AG09319 (cell line): ENCODE data around the gene YWHAQ.

Source experiments
- DNase-seq: peaks from one replicate; pipeline ENCODE4 v3.0.0-alpha.2; 2010; ENCODE audit warnings: low read depth; ENCODE audit errors: extremely low read depth
- TF ChIP-seq, protein P1 (sequence below): IDR thresholded peaks from 2 replicates; pipeline ENCODE4 v1.5.1; 2011; ENCODE audit warnings: low read depth, mild to moderate bottlenecking, inconsistent platforms, low read length, moderate library complexity

YWHAQ gene

GRCh38 chr2:9545502-9545901, 85.3 kb downstream of the YWHAQ start:
- no peak for DNase-seq
- TF ChIP-seq, protein P1, sequence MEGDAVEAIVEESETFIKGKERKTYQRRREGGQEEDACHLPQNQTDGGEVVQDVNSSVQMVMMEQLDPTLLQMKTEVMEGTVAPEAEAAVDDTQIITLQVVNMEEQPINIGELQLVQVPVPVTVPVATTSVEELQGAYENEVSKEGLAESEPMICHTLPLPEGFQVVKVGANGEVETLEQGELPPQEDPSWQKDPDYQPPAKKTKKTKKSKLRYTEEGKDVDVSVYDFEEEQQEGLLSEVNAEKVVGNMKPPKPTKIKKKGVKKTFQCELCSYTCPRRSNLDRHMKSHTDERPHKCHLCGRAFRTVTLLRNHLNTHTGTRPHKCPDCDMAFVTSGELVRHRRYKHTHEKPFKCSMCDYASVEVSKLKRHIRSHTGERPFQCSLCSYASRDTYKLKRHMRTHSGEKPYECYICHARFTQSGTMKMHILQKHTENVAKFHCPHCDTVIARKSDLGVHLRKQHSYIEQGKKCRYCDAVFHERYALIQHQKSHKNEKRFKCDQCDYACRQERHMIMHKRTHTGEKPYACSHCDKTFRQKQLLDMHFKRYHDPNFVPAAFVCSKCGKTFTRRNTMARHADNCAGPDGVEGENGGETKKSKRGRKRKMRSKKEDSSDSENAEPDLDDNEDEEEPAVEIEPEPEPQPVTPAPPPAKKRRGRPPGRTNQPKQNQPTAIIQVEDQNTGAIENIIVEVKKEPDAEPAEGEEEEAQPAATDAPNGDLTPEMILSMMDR = no peak

- no peak for DNase-seq
These were observed 87.2 kb downstream of the YWHAQ start for GRCh38 chr2:9543557-9543956.

GRCh38 chr2:9539531-9539930, 91.3 kb downstream of the YWHAQ start:
- no peak for DNase-seq
- TF ChIP-seq, protein P1 = no peak

More at GRCh38 chr2:9543557-9543956, 87.2 kb downstream of the YWHAQ start:
- TF ChIP-seq, protein P1 = no peak

DNA sequence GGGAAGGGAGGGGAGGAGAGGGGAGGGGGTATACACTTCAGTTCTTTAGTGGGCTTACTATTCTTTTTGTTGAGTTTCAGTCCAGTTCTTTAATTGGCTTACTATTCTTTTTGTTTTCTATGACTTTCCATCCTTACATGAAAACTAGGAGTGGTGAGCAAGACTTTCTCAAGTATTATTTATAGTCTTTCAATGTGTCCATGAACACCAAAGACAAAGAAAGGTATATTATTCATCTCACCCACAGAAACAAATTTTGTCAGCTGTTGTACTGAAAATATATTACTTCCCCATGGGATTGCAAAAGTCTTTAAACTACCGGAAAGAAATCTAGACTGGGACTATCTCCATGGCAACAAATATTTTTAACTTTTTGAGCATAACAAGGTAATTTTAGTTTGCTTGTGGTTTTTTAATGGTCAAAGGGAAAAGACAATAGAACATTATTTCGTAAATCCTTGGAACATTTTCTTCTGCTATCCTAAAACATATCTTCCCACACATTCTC, 92.7 kb downstream of the YWHAQ start:
- TF ChIP-seq, protein P1 = no peak
- DNase-seq = peak; percentile 73

DNA sequence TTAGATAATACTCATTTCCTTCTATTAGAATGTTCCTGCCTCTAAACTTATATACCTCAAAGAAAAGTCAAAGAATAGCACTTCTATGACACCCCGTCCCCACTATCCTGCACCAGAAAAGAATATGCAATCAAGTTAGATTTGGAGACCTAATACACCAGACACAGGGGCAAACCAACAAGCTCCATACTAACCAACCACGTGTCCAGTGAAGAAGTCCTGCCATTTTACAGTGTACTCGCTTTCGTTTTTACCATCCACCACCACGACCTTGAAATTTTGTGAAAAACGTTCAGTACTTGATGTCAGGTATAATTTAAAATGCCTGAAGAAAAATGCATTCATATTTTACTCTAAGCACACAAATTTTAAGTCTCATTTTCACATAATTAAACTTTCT, 94.3 kb downstream of the YWHAQ start:
- no peak for DNase-seq

DNA sequence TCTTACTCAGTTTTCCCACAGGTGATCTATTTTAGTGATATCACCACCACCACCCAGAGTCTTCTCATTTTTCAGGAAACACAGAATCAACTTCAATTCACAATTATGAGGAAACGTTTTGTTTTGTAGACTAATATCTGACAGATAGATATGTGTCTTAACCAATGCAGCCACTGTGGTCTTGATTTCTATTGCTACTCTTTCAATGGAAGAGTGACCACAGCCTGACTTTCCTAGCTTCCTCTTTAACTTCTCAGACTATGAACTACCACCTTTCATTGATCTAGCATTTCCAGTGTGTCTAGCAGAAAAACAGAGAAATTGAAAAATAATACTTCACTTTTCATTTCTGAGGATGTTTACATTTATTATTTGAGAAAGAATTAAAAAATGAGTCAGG, 95.6 kb downstream of the YWHAQ start:
- DNase-seq = no peak
- TF ChIP-seq, protein P1 = no peak

More for the DNA sequence above, 94.3 kb downstream of the YWHAQ start:
- TF ChIP-seq, protein P1 = no peak
